ENCODE data around the gene SUPT4H1.

- TF ChIP-seq CTCF (IDR thresholded peaks at IDR 0.05; ENCODE audit: low read depth, low read length) (no peak), MYC (IDR thresholded peaks at IDR 0.05; ENCODE audit: low read depth, low read length) (no peak; the same call in 1 of the 2 replicates), MAX (IDR thresholded peaks at IDR 0.05; ENCODE audit: low read depth, low read length) (peak; percentile 66; the same call in 1 of the 2 replicates)
These were observed 23.6 kb downstream of the SUPT4H1 start, which contains the start of gene TSPOAP1 for GRCh38 chr17:58328195-58329034.
